HG03342 (cell line): ENCODE data around the gene ZKSCAN4.

Experiments used
- ATAC-seq: cut with Tn5 transposase; IDR thresholded peaks from one replicate; pipeline ENCODE4 v1.9.1; 2021; ENCODE audit warnings: mild to moderate bottlenecking, moderate library complexity; ENCODE audit not compliant: unreplicated experiment

The ZKSCAN4 gene

GRCh38 chr6:28250747-28251146 lies 1.3 kb downstream of the ZKSCAN4 start:
- ATAC-seq: no peak

GRCh38 chr6:28248916-28249315 lies 3.2 kb downstream of the ZKSCAN4 start:
- ATAC-seq: no peak

DNA sequence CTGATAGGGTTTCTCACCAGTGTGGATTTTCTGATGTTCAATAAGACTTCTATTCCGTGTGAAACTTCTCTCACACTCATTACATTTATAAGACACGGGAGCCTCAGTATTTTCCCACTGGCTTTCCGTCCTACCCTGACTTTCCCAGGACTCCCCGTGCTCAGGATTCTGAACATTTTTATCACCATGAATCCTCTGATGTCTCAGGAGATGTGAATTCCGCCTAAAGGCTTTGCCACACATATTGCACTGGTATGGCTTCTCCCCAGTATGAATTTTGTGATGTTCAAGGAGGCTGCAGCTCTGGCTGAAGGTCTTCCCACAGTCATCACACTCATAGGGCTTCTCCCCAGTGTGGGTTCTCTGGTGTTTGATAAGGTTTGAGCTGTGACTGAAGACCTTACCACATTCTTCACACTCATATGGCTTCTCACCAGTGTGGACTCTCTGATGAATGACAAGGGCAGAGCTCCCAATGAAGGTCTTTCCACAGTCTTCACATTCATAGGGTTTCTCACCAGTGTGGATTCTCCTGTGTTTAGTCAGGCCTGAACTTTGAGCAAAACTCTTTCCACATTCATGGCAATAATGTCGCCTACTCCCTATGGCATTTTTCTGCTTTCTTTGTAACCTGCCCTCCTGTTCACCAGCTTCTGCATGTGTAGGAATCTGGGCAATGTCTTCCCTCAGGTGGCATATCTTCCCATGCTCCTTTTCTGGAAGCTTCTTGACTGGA lies 6.7 kb downstream of the ZKSCAN4 start:
- ATAC-seq: no peak

- no peak for ATAC-seq
Measured at GRCh38 chr6:28243946-28244345, 8.1 kb downstream of the ZKSCAN4 start.

GRCh38 chr6:28240471-28240870 lies 11.6 kb downstream of the ZKSCAN4 start:
- ATAC-seq: no peak

GRCh38 chr6:28239636-28240035 lies 12.4 kb downstream of the ZKSCAN4 start:
- peak; percentile 47 for ATAC-seq

DNA sequence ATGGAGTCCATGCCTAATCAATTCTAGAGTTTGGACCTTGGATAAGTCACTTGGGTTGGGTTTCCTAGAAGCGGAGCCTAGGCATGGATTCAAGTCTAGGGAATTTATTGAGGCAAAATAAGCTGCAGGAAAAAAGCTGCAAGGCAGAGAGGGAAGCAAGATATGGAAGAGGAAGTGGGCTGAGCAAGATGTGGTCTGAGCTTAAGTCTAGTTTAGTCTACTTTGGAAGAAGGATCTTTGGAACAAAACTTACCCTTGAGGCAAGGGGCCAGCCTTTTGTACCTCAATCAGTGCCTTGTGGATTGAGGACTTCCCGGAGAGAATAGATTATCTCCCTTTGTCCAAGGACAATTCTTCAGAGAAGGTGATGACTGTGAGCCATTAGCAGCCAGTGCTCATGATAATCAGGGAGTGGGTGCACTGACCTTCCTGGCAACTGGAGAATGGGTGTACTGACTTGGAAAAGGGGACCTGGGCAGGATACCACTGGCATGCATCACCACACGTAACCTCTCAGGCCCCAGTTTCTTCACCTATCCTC lies 16.1 kb downstream of the ZKSCAN4 start:
- ATAC-seq: no peak

- ATAC-seq: no peak
Measured at GRCh38 chr6:28232785-28233184, 19.3 kb downstream of the ZKSCAN4 start.

DNA sequence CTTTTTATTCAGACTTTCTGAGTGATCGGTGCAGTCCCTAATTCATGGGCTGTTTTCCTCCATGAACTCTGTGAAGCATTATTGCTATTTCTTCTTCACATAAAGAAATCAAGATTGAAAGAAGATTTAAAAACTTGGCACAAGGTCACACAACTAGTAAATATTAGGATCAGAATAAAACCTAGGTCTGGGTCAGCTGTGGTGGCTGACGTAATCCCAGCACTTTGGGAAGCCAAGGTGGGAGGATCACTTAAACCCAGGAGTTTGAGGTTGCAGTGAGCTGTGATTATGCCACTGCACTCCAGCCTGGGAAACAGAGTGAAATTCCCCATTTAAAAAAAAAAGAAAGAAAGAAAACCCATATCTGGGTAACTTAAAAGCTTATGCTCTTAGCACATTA lies 25.6 kb downstream of the ZKSCAN4 start:
- ATAC-seq: no peak

- ATAC-seq: peak; percentile 92
Measured at GRCh38 chr6:28225056-28225834, 26.8 kb downstream of the ZKSCAN4 start, which contains the start of gene ZSCAN9. Gene ZSCAN9, plus strand, starts transcription at chr6:28225275. Its CDS starts 1,810 bp downstream, at chr6:28227085.

GRCh38 chr6:28224131-28225055 lies 27.7 kb downstream of the ZKSCAN4 start:
- ATAC-seq: no peak

DNA sequence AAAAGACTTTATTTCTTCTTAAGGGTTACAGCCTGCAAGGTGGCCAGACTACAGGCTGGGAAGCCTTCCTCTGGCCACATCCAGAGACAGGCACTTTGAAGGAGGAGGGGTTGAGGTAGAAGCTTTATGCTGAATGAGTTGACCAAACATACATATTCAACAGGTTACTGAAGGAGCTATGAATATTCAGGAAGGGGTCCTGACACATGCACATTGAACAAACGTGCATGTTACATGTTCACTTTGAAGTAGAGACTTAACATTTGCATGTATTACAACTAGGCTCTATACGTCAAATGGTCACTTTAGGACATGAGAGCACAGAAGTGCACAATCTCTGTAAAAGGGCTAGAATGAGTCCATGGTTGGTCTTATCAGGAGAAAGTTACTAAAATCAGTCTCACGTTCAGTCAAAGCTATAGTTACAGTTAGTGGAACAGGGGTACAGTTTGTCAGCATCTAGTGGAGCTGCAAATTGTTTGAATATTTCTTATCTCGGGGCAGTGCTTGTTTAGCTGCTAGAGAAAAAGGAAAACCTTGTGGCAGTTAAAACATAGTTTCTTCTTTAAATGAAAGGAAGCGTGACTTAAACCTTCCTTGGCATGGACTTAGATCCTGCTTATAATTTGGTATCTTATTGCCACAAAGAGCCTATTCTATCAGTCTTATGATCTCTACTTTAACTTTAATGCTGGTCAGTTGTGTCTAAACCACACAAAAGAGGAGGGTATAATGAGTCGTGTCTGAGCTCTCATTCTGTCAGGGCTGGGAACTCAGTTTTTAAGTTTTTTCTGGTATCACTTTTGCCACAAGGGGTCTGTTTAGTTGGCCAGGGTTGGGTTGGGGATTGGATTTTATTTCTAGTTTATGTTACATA lies 31.6 kb downstream of the ZKSCAN4 start:
- no peak for ATAC-seq

GRCh38 chr6:28218312-28219248 lies 33.5 kb downstream of the ZKSCAN4 start:
- ATAC-seq: peak; percentile 47

GRCh38 chr6:28217890-28218289 lies 34.2 kb downstream of the ZKSCAN4 start:
- ATAC-seq: no peak

DNA sequence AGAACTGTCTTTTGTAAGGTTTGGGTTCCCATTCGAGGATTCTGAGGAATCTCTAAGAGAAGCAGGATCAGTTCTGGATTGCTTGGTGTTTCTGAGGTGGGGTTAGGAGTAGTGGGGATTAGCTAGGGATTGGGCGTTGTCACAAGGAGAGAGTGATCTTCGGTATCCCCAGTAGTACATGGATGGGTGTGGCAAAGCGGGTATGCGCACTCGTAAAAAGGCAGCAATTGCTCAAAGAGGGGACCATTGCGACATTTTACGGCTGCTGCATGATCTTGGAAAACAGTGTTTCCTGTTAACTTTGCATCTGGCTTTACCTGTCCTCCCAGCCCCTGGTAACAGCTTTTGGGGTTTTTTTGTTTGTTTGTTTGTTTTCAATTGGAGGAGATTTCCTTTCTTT lies 36.6 kb downstream of the ZKSCAN4 start:
- no peak for ATAC-seq

DNA sequence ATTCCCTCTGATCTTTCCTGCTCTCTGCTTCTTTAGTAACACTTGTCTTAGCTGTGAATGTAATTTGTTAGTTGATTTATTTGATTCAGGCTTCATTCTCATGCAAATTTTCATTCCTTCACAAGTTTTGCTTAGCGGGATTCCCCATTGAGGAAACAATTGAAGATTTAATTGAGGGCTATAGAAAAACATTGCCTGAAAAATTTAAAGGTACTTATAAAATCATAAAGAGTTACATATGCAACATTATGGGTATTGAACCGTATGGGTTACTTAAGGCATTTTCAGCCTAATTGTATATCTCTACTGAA lies 38.9 kb downstream of the ZKSCAN4 start:
- no peak for ATAC-seq

DNA sequence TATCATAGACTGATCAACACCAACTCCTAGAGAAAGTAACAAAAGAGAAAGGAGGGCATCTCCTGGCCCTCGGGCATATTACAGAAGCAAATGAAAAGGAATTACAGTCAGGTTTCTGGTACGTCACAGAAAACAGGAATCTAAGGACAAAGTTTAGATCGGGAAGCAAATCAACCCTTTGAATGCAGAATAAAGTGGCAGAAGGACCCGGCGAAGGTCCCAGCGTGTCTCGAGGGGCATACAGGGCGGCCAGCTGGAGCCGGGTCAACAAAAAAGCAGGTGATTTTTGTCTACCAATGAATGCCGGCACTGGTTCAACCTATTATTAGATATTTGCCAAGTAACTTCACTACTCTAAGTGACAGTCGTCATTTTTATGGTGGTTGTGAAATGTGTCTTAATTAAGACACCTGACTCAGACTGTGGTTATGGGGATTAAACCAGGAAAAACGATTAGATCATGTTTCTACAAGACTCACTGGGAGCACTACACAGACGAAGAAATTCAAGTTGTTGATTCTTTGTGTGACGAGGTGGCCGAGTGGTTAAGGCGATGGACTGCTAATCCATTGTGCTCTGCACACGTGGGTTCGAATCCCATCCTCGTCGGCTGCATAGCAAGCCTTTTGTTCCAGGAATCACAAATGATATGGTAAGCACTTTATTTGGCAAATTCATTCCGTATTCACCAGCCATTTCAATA lies 39.4 kb downstream of the ZKSCAN4 start:
- peak; percentile 65 for ATAC-seq

DNA sequence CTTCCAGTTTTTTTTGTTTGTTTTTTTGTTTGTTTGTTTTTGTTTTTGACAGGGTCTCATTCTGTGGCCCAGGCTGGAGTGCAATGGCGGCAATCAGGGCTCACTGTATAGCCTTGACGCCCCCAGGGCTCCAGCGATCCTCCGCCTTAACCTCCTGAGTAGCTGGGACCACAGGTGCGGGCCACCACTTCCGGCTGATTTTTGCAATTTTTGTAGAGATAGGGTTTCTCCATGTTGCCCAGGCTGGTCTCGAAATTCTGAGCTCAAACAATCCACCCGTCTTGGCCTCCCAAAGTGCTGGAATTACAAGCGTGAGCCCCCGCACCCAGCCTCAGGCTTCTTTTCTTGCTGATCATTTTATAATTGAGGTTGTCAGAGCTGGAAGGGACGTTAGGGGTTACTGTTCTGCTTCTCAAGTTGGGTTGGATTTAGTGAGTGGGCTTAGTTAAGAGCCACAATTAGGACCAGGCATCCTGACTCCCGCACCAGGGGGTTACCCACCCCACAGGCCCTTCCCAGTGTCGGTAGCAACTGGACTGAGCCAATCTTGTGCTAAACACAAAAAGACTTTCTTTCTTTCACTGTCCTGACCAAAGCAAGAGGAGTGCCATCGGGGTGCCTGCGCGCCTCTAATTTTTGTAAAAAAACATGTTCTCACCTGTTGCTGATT lies 40.1 kb downstream of the ZKSCAN4 start:
- ATAC-seq: peak; percentile 31
